Kidney epithelial cell (primary cell): Measurements from ENCODE around the gene STARD3. TPM values are rescaled to one million over a fixed set of nuclear protein-coding genes. Genes with fewer than 3 reads are reported as not detected.
A peak's percentile ranks its signal among the peaks of the same experiment; 100 is the strongest.

Experiments used
- DNase-seq: peaks from one replicate; pipeline ENCODE4 v3.0.0-alpha.2; 2010; ENCODE audit warnings: low read depth
- H3K27me3 ChIP-seq: 2 replicates; pipeline ENCODE4 v1.6.0; 2011; ENCODE audit warnings: low read length; ENCODE audit not compliant: control insufficient read depth, insufficient read depth
- H3K36me3 ChIP-seq: 2 replicates; pipeline ENCODE4 v1.5.1; 2011; ENCODE audit warnings: low read length; ENCODE audit not compliant: control insufficient read depth, insufficient read depth
- H3K4me3 ChIP-seq: 2 replicates; pipeline ENCODE4 v1.5.1; 2011; ENCODE audit warnings: low read depth, mild to moderate bottlenecking, control low read depth, low read length
- total RNA-seq: library from RNA; depleted of rRNA; stranded (reverse); fragments of >200 nt; gene quantifications from 2 replicates; pipeline ENCODE4 v1.2.3, GENCODE V29; 2015
- TF ChIP-seq, protein P1 (sequence below): IDR thresholded peaks from 2 replicates; pipeline ENCODE4 v1.5.1; 2011; ENCODE audit warnings: mild to moderate bottlenecking, moderate library complexity, low read length, control low read depth, inconsistent platforms; ENCODE audit not compliant: insufficient read depth, poor library complexity, severe bottlenecking

The STARD3 gene
- total RNA-seq, 1 donor from 2014 or later = 52.6 TPM

DNA sequence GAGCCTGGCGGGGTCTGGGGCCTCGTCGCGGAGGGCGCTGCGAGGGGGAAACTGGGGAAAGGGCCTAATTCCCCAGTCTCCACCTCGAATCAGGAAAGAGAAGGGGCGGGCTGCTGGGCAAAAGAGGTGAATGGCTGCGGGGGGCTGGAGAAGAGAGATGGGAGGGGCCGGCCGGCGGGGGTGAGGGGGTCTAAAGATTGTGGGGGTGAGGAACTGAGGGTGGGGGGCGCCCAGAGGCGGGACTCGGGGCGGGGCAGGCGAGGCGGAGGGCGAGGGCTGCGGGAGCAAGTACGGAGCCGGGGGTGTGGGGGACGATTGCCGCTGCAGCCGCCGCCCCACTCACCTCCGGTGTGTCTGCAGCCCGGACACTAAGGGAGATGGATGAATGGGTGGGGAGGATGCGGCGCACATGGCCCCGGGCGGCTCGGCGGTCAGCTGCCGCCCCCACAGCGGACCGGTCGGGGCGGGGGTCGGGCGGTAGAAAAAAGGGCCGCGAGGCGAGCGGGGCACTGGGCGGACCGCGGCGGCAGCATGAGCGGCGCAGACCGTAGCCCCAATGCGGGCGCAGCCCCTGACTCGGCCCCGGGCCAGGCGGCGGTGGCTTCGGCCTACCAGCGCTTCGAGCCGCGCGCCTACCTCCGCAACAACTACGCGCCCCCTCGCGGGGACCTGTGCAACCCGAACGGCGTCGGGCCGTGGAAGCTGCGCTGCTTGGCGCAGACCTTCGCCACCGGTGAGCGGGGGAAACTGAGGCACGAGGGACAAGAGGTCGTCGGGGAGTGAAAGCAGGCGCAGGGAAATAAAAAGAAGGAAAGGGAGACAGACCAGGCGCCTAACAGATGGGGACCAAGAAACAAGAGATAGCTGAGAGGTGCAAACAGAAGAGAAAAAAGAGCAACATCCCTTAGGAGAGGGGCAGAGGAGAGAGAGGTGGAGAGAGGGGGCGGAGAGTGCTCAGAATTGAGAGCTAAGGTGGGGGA lies 31.3 kb downstream of the STARD3 start, which contains the start of gene PNMT:
PNMT (plus strand) TSS at position 509 of the 980 bp plus-strand sequence; CDS start at position 532, 23 bp downstream.
- no peak for DNase-seq
- H3K27me3 ChIP-seq = peaks cover 52% of the 10 kb centered on the region
- TF ChIP-seq, protein P1, sequence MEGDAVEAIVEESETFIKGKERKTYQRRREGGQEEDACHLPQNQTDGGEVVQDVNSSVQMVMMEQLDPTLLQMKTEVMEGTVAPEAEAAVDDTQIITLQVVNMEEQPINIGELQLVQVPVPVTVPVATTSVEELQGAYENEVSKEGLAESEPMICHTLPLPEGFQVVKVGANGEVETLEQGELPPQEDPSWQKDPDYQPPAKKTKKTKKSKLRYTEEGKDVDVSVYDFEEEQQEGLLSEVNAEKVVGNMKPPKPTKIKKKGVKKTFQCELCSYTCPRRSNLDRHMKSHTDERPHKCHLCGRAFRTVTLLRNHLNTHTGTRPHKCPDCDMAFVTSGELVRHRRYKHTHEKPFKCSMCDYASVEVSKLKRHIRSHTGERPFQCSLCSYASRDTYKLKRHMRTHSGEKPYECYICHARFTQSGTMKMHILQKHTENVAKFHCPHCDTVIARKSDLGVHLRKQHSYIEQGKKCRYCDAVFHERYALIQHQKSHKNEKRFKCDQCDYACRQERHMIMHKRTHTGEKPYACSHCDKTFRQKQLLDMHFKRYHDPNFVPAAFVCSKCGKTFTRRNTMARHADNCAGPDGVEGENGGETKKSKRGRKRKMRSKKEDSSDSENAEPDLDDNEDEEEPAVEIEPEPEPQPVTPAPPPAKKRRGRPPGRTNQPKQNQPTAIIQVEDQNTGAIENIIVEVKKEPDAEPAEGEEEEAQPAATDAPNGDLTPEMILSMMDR = peak; percentile 55
- no peaks in the 10 kb centered on the region for H3K36me3 ChIP-seq
- peak within 1 kb of the TSS; percentile 16 for H3K4me3 ChIP-seq

DNA sequence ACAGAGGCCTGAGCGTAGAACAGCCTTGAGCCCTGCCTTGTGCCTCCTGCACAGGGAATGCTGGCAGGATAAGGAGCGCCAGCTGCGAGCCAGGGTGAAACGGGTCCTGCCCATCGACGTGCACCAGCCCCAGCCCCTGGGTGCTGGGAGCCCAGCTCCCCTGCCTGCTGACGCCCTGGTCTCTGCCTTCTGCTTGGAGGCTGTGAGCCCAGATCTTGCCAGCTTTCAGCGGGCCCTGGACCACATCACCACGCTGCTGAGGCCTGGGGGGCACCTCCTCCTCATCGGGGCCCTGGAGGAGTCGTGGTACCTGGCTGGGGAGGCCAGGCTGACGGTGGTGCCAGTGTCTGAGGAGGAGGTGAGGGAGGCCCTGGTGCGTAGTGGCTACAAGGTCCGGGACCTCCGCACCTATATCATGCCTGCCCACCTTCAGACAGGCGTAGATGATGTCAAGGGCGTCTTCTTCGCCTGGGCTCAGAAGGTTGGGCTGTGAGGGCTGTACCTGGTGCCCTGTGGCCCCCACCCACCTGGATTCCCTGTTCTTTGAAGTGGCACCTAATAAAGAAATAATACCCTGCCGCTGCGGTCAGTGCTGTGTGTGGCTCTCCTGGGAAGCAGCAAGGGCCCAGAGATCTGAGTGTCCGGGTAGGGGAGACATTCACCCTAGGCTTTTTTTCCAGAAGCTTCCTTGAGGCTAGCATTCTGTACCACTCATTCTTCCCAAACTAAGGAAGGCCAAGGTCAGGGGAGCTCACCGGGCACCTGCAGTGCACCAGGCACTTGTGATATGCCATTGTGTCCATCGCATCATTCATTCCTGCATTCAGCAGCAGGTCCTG lies 33.2 kb downstream of the STARD3 start:
- Histone ChIP-seq H3K36me3 (no peaks in the 10 kb centered on the region), H3K4me3 (no peak overlapping the region), H3K27me3 (peaks cover 52% of the 10 kb centered on the region)
- TF ChIP-seq, protein P1 = no peak
- no peak for DNase-seq

DNA sequence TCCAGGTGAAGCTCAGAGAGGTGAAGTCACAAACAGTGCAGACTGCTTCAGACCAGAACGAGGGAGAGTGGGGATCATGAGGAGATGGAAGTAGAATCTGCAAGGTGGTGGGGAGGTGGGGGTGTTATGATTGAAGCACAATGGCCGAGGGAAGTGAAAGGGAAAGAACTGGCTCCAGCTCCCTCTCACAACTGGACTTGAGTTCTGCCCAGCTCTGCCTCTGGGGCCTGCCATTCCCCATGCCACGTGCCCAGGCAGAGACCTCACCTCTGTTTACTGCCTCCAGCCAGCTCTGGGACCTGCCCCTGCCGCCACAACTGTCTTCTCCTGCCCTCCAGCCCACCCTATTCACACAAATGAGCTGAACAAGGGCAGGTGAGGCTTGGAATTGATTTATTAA lies 33.8 kb downstream of the STARD3 start:
- no peak for DNase-seq
- no peak overlapping the region for H3K4me3 ChIP-seq
- TF ChIP-seq, protein P1 = no peak
- H3K36me3 ChIP-seq = no peaks in the 10 kb centered on the region
- peaks cover 51% of the 10 kb centered on the region for H3K27me3 ChIP-seq

DNA sequence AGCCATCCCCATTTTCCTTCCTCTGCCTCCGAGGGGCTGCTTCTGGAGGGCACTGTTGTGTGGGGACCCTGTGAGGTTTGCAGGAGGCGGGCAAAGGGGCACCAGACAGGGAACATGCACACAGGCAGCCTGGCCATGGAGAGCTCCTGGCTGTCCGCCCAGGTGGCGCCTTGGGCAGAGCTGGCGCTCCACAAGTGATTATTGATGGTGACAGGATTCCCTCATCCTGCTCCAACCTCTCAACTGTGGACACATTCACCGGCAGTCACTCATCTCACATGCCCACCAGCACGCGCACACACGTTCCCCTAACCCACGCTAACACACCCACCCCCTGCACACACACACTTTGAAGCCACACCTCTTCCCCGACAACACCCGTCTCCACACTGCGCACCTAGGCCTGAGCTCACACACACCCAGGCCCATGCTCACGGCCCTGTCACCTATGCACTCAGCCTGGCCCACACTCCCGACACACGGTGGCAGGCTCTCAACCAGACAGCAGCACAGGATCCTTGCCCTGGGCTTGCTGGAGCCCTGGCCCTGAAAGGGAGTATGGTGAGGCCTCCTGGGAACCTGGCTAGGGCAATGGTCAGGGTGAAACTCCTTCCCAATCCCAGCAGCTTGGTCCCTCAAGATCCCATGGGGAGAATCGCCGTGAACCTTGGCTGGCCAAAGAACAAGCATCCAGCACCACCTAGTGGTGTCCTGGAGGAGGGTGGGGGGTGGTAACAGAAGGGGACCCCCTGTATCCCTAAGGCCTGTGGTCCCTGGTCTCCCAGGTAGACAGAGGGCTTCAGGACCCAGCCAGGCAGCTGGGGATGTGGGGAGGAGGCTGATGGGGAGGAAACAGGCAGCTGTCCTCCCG lies 34.9 kb downstream of the STARD3 start:
- no peak overlapping the region for H3K4me3 ChIP-seq
- peaks cover 41% of the 10 kb centered on the region for H3K27me3 ChIP-seq
- no peaks in the 10 kb centered on the region for H3K36me3 ChIP-seq
- TF ChIP-seq, protein P1 = peak; percentile 79
- DNase-seq = no peak
